ENCODE measurements around the gene CT47C1.

GRCh38 chrX:119042996-119043395 lies 29.8 kb upstream of the CT47C1 start:
- no peak for TF ChIP-seq EZH2 (IDR thresholded peaks at IDR 0.05; ENCODE audit: borderline replicate concordance, low read length)
- no peak for TF ChIP-seq CTCF (conservative IDR thresholded peaks at IDR 0.05 in 1 of 2, IDR thresholded peaks at IDR 0.05 in 1 of 2; ENCODE audit: extremely low read depth in 1 of 2, insufficient read depth in 1 of 2, low read depth in 1 of 2, low read length in 2 of 2)

All from mammary epithelial cell (primary cell).